HG03175 (cell line): ENCODE measurements around the gene PDE11A.

Source experiments
- ATAC-seq: cut with Tn5 transposase; IDR thresholded peaks from one replicate; pipeline ENCODE4 v1.9.1; 2021; ENCODE audit warnings: mild to moderate bottlenecking, moderate library complexity; ENCODE audit not compliant: unreplicated experiment

Gene PDE11A

DNA sequence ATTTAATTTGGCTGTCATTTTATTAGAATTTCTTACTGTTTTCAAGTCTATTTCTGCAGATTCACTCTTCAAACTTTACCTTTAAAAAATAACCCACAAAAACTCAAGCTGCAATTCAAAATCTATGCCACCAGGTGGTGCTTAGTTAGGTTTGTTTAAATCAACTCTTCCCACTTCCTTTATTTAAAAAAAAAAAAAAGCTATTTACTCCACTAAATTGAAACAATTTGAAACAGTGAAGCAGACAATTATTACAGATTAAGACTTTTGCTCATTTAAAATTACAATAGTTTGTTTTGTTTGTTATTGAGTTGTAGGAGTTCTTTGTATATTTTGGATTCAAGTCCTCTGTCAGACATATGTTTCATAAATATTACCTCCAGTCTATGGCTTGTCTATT lies 300.0 kb downstream of the PDE11A start:
- ATAC-seq = peak; percentile 62

DNA sequence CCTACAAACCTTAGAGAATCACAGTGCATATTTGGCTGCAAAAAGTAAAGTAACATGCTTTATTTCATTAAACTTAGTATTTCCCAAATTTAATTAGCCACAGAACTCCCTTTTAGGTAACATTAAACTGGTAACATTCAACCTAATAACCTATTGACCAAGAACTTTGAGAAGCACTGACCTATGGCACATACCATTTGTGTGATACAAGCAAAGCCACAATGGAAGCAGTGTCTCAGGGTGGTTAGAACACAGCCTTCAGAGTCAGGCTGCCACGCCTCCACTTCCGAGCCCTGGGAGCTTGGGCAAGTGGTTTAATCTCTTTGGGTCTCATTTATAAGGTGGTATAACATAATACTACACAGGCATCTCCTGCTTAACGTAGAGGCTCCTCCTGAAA lies 301.4 kb downstream of the PDE11A start:
- no peak for ATAC-seq

DNA sequence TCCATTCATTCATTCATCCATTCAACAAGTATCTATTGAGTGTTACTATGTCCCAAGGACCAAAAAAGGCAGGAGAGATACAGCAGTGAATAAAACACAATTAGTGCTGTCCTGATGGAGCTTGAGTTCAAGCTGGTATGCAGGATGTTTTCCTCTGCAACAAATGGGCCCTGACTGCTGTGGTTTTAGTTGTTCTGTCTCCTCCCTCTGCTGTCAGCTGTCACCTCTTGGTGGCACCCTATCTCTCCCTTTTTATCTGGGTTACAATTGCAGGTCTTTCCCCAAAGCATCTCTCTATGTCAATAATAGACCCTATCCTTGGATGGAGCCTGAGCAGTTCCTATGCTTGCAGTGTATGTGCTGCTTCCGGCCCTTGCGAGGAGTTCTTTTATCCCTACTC lies 304.8 kb downstream of the PDE11A start:
- no peak for ATAC-seq

DNA sequence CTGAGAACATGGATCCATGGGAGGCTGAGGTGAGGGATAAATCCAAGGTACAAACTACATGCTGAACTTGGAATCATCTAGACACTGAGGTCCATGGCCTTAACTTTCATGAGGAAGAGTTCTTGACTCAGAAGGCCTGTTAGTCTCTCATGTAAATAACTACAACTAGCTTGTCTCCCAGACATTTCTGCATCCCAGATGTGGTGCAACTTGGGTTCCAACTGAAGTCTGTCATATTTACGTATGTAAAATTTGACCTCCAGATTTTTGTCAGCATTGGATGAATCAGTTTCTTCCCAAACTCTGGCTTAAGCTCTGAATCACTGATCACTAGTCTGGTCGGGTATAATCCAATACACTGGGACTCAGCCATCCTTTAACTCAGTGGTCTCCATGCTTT lies 306.9 kb downstream of the PDE11A start:
- no peak for ATAC-seq

DNA sequence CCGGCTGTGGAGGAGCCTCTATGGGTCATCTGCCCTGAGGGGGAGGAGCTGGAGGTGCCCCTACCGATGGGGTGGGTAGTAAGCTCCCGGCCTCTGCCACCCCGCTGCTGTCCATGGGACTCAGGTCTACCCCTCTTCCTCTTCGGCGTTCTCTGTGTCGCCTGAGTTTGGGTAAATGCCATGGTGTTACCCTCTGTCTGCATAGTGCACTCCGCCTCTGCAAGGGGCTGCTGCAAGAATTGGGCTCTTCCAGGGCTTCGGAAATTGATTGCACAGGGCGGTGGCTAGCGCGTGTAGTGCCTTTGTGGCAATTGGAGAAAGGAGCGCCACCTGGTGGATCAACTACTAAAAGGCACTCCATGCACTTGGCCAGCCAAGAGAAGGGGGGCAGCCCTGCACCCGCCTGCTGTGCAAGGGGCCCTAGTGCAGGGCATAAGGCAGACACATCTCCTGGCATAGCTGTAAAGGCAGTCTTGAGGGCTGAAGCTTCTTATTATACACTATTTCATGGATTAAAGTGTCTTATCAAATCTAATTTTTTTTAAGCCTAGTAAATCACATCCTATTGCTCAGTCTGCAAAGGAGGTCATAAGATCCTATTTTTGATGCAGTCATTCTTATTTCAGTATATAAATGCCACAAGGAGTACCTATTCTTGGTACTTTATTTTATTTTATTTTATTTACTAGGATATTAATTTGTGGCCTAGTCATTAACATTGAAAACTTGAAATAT lies 308.9 kb downstream of the PDE11A start:
- ATAC-seq = peak; percentile 100

DNA sequence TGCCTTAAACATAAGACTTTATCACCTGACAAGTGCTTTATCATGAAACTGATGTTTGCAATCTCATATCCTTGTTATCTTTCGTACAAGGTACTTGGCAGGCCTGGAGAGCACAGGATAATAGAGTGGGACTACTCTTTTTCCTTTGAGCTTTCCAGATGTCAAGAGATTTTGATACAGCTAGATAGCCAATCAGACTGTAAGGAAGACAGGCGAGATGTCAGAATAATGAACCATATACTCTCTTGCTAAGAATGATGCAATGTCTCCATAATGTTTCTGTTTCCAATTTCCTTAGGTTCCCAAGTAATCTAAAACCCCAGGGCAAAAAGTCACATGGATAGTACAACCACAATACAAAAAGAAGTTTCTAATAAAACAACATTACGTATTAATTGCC lies 313.1 kb downstream of the PDE11A start:
- no peak for ATAC-seq

DNA sequence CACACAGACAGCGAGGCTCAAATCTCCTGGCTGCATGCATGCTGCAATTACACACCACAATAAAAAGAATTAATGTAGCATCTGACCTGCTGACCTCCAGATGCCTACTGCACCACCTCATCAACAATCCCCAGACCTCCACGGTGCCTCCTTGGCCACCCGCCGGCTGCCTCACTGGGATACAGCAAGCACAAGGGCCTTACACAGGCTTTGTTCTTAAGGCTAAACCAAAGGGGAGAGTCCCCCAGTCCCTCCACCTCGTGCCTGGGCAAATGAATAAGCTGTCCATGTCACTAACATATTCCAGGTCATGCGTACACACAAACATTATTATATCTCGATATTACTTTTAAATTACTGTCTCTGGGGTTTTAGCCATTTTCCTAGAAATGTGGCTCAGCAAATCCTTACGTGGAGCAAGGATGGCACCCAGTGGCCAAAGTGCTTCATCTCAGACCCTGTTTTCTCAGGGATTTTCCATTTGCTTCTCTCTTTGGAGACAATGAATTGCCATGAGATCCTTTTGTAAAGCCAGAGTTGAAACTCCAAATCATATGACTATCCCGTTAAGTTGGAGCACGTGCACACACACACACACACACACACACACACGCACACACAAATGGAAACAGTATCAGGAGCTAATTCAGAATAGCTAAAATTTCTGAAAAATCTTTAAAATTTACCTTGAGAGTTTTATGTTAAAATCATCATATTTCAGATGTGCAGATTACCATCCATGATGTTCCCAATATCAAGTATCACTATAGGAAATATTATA lies 313.8 kb downstream of the PDE11A start:
- no peak for ATAC-seq

DNA sequence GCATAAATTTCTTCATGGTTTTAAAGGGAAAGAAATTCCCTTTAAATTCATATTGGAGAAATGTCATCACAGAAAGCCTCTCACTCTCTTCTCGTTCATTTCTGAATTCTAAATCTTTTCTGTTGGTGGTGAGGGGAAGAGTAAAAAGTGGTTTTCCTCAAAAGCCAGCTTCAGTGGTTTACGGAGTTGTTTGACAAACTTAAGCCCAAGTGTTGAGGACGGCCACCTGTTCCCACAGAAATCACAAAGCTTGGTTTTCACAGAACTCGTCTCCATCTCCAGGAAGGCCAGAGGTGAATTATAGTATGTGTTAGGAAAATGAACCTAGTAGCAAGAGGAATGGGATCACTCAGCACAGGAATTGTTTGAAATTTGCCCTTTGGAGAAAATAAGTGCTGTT lies 316.2 kb downstream of the PDE11A start:
- no peak for ATAC-seq

DNA sequence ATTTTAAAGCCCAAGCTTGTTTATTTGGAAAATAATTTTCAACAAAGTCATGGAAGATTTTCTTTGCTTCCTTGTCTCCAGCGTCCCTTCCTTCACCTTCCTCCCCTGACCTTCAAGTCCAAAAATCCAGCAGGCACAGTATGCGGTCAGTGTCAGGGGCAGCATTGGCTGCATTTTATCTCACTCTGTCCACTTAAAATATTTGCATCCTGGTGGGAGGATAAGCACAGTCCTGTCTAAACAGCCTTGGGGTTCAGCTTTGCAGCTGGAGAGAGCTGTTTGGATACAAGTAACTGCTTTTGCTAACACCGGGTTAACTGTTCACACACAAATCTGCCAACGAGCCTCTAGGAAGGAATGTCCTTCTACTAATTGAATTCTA lies 318.1 kb downstream of the PDE11A start:
- ATAC-seq = no peak

DNA sequence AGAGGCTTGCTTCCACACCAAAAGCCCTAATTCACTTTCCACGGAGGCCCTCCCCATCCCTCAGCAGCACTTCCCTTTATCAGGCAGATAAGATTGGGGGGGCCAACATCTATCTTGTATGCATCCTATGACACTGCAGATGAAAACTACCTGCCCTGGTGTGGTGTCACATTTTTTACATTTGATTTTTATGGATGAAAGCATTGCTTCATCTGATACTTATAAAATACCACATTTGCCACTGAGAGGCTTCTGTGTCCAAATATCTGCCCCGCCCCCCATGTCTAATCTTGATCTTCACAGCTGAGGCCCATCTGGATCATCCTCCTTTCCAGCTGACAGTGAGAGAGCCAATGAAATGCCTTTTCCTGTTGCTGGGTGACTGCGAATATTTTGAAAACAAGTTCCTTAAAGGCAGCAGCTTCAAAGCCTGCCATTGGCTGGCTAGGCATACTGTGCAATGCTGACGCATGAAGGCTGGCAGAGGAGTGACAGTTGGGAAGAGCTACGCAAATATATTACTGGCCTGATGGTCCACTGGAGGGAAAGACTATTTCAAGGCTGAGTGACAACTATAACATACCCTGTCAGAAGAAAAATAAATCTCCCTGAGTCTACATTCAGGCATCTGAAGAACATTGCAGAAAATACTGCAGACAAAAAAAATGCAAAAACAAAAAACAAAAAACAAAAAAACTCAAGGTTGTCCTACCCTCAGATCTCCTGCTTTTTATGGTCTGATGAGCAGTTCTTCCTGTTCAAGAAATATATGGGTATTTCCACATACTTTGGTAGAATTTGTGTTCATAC lies 318.7 kb downstream of the PDE11A start:
- ATAC-seq = no peak

DNA sequence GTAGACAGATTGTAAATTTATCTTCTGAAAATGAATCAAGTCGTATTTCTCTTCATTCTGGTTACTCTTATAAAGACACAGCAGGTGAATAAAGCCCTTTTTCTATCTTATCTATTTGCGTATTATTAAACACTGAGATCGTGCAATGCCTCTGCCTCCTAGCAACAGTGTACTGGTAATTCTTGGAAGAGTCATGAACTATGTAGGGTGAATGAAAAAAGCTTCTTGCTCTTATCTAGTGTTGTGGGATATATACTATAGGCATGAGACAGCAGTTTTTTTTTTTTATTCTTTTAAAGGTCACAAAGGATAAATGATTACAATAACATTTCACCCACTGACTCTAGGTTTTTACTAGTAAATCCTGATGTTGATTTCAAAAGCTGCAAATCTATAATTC lies 324.2 kb downstream of the PDE11A start:
- no peak for ATAC-seq

DNA sequence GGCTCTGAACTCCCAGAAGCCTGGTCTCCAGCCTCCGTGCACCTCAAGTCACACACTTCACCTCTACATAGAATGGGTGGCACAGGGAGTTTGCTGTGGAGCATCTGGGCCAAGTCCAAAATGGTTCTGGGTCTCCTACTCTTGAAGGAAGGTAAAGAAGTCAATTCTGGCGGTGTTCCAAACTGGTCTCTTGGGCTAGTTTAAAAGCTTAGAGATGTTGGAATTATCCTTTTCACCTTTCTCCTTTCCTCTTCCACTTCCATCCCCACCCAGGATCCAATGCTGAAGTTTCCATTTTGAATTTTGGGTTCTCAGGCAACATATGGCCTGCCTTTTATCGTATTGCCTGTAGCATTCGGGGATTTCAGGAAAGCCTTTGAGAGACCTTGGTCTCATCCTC lies 325.2 kb downstream of the PDE11A start:
- no peak for ATAC-seq

DNA sequence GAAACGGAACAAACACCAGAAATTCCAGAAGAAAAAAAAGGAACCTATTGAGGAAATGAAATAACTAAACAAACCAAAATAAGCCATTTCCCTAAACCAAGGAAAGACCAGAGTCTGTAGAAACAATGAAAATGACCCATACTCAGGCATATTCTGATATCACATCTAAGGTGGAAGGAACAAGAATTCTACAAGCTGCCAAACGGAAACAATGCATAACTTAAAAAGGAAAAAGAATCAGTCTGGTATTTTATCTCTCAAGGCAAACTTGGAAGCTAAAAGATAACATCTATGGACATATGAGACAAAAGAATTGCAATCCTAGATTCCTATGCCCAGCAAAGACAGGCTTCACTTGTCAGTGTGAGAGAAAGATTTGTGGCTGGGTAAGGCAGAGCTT lies 326.2 kb downstream of the PDE11A start:
- ATAC-seq = no peak

DNA sequence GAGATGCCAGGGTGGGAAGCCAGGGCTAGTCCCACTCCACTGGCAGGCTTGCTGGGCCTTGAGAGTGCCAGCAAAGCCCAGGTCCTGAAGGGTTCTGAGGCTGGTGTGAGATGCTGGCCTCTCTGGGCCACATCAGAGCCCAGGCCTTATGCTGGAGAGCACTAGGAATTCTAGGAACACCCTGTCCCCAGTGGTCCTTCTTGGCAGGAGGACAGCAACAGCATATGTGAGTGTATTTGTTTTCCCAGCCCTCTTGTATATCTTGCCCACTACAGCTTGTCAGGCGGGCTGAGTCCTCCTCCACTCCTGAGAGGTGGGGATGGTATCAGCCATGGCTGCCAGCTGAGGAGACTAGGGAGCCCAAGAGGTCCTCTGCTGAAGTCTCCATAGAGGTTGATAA lies 327.0 kb downstream of the PDE11A start:
- no peak for ATAC-seq

DNA sequence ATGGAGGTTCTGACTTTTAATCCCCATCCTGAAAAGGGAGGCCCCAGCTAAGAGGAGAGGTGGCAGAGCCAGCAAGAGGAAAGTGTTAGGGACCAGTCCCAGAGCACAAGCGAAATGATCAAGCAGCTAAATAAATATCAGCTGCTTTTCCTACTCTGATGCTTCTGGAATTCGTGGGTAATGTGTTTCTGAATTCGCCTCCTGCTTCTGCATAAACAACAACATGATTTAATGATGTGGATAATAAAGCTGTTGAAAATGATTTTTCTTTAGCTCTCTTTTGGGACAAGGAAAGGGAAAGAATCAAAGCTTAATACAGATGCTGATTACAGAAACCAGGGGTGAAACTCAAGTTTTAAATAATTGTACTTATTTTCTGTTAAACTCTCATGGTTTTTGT lies 329.7 kb downstream of the PDE11A start:
- no peak for ATAC-seq

DNA sequence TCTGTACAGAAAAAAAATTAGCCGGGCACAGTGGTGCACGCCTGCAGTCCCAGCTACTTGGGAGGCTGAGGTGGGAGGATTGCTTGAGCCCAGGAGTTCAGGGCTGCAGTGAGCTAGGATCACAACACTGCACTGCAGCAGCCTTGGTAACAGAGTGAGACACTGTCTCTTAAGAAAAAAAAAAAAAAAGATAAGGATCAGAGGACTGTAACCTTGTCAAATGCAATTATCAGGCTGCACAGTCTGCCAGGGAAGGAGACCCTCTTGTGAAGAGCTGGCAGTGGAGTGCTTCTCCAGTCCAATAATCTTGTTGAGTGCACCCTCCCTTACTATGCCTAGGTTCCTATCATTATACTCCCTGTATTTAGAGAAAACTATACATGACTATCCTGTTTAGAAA lies 330.7 kb downstream of the PDE11A start:
- ATAC-seq = no peak

DNA sequence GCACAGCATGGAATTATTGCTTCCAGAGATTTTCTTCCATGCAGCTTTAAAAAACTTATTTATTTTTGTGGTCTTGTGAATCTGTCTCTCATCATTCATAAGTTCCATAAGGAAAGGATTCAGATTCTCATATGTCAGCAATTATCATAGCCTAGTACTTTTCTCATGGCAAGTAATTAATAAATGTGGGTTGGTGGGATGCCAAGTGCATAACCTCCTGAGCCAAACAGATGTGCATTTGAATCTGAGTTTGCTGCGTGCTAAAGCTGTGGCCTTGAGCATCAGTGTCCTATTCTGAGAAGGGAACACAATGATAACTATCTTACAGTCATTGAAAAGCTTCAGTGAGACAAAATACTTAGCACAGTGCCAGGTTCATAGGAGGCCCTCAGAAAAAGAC lies 331.9 kb downstream of the PDE11A start:
- no peak for ATAC-seq

DNA sequence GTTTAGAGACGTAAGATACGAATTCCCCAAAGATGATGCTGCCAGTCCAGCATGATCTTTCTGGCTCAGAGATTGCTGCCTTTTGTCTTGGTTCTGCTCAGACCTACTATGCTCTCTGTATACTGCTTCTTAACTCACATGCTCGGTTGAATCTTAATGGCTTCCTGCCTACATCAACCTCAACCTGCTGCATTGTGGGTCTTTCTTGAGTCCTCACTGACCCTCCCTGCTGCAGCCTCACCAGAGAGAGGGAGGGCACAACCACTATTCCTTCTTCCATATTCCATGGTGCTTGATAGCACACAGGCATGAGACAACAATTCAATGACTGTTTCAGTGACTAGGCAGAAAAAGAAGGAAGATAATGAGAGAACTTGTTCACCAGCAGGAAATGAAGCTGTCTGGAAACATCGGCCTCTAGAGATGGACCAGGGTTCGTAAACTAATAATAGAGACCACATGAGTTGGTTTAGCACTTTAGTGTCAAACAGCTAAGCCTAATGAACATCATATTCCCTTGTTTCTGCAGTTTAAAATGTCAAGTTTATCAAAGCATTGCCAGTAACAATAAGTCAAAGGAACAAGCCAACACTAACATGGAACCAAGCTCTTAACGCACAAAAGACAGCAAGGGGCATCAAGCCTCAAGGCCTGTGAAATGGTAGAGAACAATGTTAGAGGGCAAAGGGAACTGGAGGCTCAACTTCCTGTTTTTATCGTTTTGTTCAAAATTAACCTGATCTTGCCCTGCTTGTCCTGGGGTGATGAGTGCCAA lies 333.9 kb downstream of the PDE11A start:
- ATAC-seq = no peak

DNA sequence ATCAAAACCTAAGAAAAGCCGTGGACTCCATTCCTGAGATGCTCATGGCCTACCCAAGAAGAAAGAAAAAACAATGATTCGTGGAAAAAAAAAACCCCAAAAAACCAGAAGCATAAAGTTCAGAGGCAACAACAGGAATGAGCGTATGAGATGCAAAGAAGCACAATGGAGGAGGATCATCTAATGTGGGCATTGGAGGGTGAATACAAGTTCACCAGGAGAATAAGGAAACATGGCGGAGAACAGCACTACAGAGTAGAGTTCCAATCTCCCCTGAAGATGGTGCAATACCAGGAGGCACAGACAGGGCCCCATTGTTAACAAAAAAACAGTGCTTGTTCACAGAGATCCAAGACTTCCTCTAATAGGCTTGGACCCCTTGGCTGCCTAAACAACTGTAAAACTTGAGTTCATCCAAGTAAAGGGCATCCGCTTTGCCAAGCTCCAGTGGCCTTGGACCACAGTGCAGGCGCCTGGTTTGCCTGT lies 337.2 kb downstream of the PDE11A start:
- no peak for ATAC-seq

DNA sequence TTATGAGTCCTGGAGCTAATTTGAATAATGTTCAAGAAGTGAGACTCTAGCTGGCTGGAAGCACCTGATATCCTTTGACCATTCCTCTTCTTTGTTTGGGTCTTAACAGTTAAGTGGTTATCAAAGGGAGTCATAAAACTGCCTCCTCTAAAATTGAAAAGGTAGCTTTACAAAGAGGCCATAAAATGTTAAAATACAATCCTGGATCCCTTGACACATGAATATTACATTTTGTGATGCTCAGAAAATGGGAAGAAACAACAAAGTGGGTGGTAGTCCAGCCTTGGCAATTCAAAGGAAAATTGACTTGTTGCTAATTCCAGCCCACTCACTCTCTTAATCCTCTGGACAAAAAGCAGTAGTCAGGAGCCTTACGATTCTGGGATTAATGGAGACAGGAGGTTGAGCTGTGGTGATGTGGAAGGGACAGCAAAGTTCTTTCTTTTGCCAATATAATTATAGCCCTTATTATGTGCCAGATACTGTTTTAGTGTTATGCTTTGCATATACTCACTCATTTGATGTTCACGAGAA lies 339.2 kb downstream of the PDE11A start:
- ATAC-seq = no peak

DNA sequence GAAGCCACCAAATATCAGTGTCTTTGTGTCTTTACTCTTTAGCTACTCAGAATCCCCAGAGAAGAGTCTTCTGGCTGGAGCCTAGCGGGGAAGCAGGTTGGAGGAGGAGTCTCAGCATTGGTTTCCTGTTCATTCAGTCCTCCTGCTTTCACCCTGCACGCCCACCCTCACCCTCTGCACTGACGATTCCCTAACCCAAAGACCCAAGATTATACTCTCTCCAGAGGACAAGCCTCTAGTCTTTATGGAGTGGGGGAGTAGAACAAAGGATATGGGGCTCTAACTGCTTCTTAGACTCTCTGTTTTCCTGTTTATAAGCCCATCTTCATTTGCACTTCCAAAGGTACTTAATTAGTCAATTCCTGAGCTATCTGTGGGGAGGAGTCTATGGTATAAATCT lies 341.2 kb downstream of the PDE11A start:
- ATAC-seq = no peak
